CD4-positive, alpha-beta T cell treated with Interleukin-10 for 1 hour (primary cell): ENCODE results near the gene FMR1.
A peak's percentile ranks its signal among the peaks of the same experiment; 100 is the strongest.

Experiments used
- DNase-seq: peaks from one replicate; pipeline ENCODE4 v3.0.0-alpha.2; 2020

The FMR1 gene

DNA sequence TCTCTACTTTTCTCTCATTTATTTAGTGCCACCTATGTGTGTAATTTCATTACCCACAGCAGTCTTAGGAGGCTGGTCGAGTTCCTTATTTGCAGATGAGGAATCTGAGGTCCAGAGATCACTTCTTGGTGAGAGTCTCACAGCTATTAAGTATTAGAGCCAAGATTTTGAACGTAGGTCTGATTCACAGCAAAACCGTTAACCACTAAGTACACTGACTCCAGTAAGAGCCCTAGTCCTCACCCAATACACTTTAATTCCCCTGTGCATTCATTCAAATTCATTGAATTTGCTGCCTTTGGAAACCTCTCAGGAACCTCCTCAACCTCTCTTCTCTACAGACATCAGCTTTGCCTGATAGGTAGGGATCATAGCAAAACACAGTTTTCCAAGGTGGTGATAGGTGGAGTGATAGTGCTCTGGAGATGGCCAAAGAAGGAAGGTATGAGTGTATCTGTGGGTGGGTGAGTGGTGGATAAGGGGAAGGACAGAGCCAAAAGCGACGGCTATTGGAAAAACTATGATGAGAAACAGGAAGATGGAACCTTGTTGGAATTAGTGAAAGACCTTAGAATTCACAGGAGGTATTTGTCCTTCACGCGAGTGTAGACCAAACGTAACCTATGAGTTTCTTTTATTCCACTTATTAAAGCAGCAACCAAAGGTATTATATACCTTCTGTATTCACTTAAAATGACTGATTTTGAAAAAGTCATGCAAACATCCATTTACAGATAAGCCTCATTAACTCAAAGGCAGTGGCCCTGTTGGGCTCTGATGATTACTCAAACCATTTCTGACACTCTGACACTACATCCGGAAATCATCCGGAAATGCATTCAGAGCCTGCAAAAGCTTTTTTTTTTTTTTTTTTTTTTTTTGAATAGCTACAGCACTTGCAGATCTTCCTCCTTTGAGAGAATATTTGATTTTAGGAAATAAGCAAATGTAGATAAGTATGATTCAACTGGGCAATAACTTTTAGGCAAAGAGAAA is 6.3 kb downstream of the FMR1 start:
- peak; percentile 64 for DNase-seq

DNA sequence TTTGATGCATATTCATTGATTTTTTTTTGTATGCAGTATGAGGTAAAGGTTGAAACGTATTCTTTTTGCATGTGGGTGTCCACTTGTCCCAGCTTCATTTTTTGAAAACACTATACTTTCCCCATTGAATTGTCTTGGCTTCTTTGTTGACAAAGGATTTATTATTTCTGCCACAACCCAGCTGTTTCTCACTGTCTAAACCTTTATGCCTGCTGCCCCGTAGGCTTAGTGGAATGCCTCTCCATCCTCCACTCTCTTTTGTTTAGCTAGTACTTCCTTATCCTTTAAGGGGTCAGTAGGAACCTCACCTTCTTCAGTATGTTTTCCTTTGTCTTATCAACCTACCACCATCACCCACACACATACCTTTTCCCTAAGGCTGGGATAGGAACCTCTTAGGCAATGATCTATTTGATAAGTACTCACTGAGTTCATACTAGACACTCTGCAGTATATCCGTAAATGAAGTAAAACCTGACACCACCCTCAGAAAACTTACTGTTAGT is 8.5 kb downstream of the FMR1 start:
- no peak for DNase-seq

DNA sequence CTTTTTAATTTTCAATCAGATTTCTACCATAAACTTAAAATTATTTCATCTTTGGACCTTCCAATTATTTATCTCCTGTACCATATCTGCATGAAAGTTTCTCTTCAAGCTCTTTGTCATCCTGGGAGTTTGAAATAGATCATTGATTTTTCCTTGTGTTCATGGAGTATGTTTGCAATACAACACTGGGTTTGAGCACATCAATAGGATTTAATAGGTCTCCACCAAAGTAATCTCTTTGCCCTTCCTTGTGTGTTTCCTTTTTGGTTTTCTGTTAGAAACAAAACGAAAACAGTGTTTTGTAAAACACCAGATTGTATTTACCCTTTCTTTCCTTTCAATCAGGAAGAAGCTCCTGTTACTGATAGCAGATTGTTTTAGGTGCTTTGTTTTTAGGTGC is 11.9 kb downstream of the FMR1 start:
- DNase-seq, result no peak

DNA sequence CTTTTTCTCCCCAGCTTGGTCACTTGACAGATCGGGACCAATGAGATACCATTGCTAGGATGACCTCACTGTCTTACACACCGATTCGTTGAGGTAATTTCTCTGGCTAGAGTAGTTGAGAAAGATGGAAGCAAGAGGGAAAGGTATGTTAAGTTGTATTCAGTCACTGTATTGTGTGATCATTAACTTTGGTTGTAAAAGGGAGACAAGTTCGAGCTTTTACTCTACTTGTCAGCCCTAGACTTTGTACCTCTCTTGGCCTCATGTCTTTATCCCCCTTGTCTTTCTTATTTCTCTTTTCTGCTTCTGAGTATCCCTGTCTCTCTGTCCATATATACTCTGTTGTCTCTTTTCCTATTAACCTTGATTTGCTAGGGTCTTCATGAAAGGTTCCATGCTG is 15.5 kb downstream of the FMR1 start:
- no peak for DNase-seq

DNA sequence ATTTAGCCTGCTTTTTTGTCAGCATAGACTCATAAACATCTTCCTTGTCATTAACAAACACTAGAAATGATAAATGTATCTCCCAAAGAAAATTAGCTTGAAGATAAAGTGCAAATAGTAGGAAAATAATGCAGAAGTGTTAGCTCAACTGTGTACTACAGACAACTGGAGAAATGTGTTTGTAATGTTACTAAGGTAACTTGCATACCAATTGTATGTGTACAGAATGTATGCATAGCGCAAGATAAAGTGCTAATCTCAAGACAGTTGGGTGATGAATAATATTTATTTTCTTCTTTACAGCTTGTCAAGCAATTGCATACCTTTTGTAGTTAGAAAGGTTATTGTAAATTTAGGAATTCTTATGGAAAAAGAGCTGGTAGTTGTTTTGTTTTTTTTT is 22.1 kb downstream of the FMR1 start:
- no peak for DNase-seq

DNA sequence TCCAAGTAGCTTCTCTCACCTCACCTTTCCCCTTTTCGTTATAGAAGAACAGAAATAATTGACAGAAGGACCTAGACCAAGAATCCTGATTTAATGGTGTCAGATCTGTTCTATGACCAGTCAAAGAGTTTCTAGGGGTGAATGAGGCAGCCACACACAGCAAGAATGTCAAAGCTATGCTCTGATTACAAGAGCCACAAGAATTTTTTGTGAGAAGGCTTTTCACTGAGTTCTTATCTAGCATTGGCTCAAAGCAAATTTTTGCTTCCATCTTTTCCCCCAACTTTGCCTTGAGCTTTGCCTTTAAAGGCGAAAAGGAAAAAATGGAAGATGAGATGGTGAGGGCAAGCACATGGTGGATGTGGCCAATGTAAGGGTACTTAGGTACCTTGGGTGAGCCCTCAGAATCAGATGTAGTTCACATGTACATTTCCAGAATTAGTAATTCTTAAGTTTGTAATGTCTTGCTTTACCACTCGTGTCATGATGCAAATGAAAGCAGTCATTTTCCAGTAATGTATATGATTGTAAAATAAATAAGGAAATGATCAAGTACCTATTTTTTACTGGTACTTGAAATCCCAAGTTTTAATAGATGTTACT is 23.5 kb downstream of the FMR1 start:
- no peak for DNase-seq

DNA sequence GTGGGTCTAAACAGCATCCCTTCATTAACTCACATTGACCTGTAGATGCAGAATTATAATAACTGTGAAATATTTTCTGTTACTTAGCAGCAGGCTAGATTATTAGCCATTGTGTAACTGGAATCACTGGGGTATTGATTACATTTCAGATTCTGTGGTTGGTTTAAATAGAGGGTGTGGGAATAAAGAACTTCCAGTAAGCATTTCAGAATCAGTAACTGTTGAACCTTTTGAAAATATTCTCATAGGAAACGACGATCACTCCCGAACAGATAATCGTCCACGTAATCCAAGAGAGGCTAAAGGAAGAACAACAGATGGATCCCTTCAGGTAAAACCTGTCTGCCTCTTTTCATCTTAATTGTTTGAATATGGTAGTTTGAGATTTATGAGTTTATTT is 33.6 kb downstream of the FMR1 start:
- no peak for DNase-seq

DNA sequence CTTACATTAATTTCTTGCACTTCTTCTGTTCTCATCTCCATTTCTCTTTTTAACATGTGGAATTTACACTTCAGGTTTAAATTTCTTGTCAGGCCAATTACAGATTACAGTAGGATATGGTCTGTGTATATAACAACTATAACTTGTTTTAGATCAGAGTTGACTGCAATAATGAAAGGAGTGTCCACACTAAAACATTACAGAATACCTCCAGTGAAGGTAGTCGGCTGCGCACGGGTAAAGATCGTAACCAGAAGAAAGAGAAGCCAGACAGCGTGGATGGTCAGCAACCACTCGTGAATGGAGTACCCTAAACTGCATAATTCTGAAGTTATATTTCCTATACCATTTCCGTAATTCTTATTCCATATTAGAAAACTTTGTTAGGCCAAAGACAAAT is 36.8 kb downstream of the FMR1 start:
- no peak for DNase-seq

DNA sequence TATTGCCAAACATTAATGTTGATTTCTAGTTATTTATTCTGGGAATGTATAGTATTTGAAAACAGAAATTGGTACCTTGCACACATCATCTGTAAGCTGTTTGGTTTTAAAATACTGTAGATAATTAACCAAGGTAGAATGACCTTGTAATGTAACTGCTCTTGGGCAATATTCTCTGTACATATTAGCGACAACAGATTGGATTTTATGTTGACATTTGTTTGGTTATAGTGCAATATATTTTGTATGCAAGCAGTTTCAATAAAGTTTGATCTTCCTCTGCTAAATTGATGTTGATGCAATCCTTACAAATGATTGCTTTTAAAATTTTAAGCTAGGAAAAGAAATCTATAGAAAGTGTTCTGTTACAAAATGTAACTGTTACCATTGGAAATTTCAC is 38.6 kb downstream of the FMR1 start:
- DNase-seq, result no peak

DNA sequence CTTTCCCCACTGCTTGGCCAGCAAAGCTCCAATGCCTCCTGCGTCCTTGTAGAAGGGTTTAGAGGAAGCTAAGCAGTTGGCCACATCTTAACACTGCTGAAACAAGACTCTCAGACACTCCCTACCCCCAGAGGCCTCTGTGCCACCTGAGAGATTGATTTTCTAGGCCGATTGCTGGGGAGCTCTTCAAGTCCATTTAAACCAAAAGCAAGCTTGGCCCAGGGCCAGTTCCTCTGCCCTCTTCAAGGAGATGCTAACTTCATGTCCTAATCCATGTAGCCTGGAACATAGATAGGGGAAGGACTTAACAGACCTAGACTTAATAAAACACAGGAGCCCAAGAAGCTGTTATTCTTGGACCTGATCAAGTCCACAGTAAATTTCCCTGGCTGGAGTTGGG is 42.3 kb downstream of the FMR1 start:
- DNase-seq, result no peak

DNA sequence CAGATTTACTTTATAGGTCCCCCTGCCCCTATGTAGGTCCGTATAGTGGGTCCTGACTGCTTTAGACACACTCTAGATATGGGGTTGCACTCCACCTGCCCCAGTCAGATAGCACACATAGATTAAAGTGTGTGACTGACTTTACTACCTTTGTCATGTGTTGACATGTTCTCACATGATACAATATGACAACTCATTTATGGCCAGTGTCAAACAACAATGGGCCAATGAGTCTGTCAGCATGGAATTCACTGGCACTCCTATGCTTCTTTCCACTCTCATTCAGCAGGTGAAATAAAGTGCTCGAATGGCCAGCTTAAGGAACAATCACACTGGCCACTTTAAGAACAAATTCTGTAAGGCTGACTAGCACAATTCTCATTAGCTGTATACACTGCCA is 45.6 kb downstream of the FMR1 start:
- no peak for DNase-seq

DNA sequence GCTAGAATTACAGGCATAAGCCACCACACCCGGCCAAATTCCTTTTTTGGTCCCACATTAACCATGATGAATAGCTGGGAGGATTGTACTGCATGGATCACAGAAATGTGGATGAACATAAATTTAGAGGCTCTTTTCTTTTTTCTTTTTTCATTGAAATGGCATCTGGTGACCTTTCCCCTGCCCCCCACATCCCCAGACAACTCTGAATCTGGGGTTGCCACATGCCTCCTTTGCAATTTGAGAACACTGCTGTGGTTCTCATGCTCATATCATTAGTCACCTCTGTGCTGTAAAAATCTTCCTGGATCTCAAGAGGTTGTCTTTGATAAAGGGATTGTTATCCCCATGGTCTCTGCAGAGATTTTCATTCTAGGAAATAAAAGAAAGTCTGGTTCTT is 46.6 kb downstream of the FMR1 start:
- no peak for DNase-seq

DNA sequence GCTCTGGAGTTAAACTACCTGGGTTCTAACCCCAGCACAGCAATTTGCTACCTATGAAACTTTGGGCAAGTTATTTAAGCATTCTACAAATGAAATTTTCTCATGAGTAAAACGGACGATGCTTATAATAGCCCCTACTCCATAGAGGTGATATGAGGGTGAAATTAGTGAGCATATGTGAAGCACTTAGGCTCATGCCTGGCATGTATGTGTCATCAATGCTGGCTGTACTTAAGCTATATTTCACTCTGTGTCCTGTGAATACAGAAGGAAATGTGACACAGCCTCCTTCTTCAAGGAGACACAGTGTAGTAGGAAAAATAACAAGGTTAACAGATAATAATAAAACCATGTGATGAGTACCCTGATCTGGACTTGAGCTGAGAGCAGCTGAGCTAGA is 49.0 kb downstream of the FMR1 start:
- no peak for DNase-seq

DNA sequence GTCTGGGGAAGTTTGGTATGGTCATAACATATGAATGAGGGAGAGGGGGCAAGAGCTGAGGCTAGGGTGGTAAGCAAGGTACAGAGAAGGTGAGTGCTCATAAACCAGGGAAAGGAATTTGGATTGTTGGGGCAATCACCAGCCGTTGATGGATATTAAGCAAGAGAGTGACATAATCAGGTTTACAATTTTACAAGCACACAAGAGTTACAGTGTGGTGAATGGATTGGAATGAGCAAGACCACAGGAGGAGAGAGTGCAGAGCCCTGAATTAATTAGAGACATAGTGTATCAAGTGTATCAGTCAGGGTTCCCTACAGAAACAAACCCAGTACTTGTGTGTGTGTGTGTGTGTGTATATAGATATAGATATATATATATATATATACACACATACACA is 50.8 kb downstream of the FMR1 start:
- no peak for DNase-seq

DNA sequence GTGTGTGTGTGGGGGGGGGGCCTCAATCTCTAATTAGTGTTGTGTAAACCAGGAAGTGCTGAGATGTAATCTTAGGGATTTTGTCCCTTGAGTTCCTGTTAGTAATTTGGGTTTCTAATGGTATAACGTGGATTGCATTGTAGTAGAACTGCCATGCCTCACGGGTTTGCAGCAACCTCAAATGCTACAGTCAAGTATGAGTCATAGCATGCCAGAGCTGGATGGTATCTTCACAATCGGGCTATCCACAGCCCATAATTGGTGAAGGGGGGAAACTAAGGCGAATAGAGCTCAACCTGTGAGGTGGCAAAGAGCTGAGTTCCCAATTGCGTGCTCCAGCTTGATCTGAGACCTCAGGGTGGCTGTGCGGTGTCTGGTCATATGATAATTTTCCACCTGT is 67.2 kb downstream of the FMR1 start:
- DNase-seq, result no peak

DNA sequence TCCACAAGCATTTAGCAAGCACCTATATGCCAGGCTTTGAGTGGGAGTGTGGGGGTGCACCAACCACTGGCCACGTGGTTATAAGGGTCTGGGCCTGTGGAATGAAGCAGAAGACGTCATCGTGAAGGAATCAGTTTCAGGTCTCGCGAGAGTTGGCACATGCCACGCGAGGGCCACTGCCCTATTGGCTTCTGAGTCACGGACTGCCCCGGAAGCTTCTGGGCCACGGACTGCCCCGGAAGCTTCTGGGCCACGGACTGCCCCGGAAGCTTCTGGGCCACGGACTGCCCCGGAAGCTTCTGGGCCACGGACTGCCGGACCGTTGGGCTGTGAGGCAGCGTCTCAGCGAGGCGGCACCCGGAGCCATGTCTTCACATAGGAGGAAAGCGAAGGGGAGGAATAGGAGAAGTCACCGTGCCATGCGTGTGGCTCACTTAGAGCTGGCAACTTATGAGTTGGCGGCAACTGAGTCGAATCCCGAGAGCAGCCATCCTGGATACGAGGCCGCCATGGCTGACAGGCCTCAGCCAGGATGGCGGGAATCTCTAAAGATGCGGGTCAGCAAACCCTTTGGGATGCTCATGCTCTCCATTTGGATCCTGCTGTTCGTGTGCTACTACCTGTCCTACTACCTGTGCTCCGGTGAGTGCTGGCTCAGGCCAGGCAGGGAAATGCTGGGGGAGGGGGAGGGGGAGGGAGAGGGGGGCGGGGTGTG is 69.5 kb downstream of the FMR1 start, which contains the start of gene FMR1NB:
Gene FMR1NB, plus strand, starts transcription at position 300 of the 715 bp plus-strand sequence. Its CDS starts 66 bp downstream, at position 366.
- no peak for DNase-seq
